Fibroblast of villous mesenchyme (primary cell): ENCODE results near the gene SP6. TPM values are rescaled to one million over a fixed set of nuclear protein-coding genes. Genes with fewer than 3 reads are reported as not detected.

Experiments
- DNase-seq: peaks from one replicate; pipeline ENCODE4 v3.0.0-alpha.2; 2010; ENCODE audit warnings: low read depth
- H3K4me3 ChIP-seq: 2 replicates; pipeline ENCODE4 v1.5.1; 2011; ENCODE audit warnings: low read depth, mild to moderate bottlenecking, low read length
- CTCF ChIP-seq: IDR thresholded peaks from 2 replicates; pipeline ENCODE4 v1.5.1; 2012; ENCODE audit warnings: low read depth, mild to moderate bottlenecking, low read length; ENCODE audit not compliant: insufficient read depth
- total RNA-seq: library from RNA; depleted of rRNA; stranded (reverse); fragments of >200 nt; gene quantifications from 2 replicates; pipeline ENCODE4 v1.2.3, GENCODE V29; 2012

The SP6 gene
- under 0.01 TPM in 2 replicates for total RNA-seq

GRCh38 chr17:47850692-47851573, at the start of gene SP6:
SP6 (minus strand) TSS chr17:47851163; CDS start chr17:47848429, 2,734 bp downstream.
- DNase-seq, result peak; percentile 51
- peak; percentile 38 for TF ChIP-seq CTCF

GRCh38 chr17:47899643-47900042, 48.7 kb upstream of the SP6 start:
- H3K4me3 ChIP-seq, result no peak overlapping the region
- no peak for TF ChIP-seq CTCF
- DNase-seq, result no peak

More at GRCh38 chr17:47850692-47851573, at the start of gene SP6:
- H3K4me3 ChIP-seq, result peak within 1 kb of the TSS; percentile 25

GRCh38 chr17:47898241-47898640, 47.3 kb upstream of the SP6 start:
- TF ChIP-seq CTCF, result no peak
- no peak for DNase-seq
- no peak overlapping the region for H3K4me3 ChIP-seq

GRCh38 chr17:47897561-47897960, 46.6 kb upstream of the SP6 start:
- no peak for TF ChIP-seq CTCF
- DNase-seq, result no peak
- H3K4me3 ChIP-seq, result peak overlapping the region; percentile 95

GRCh38 chr17:47896672-47897490, 45.9 kb upstream of the SP6 start:
- peak; percentile 20 for DNase-seq
- TF ChIP-seq CTCF, result no peak
- peak overlapping the region; percentile 95 for H3K4me3 ChIP-seq

- peak; percentile 6 for TF ChIP-seq CTCF
- DNase-seq, result peak; percentile 100
- H3K4me3 ChIP-seq, result peak within 1 kb of the TSS; percentile 95
Observed at GRCh38 chr17:47895856-47896671, 45.1 kb upstream of the SP6 start, which contains the start of gene SP2. SP2 (plus strand) TSS chr17:47896236; CDS start chr17:47896287, 51 bp downstream.
